GM12878 (cell line): ENCODE results near the gene SEPTIN7. TPM values are rescaled to one million over a fixed set of nuclear protein-coding genes. Genes with fewer than 3 reads are reported as not detected.

ENCODE experiments used
- ATAC-seq: fragments of 200-7000 bp; cut with Tn5 transposase; 3 replicates; pipeline ENCODE4 v1.9.1; 2020; ENCODE audit warnings: mild to moderate bottlenecking, moderate library complexity
- BruUV-seq: library from RNA; stranded (reverse); fragments of 400-500 nt; replicated peaks from 2 replicates; lab custom pipeline; 2021; lab: Mats Ljungman, UMichigan
- CTCF ChIA-PET: fragments of 300-600 bp; sonication (Branson Sonifier 250); formaldehyde crosslinking; extraction: SDS; loops from one replicate; lab custom pipeline; 2021; ENCODE audit warnings: inconsistent platforms; lab: Yijun Ruan, JAX
- POLR2A ChIA-PET: fragments of 350-600 bp; formaldehyde crosslinking; extraction: SDS; loops from one replicate; lab custom pipeline; 2021; ENCODE audit warnings: inconsistent platforms; lab: Charles Lee
- RAD21 ChIA-PET: fragments of 300-600 bp; sonication (Branson Sonifier 250); formaldehyde crosslinking; loops from one replicate; lab custom pipeline; 2023; ENCODE audit warnings: antibody characterized with exemption; ENCODE audit not compliant: unreplicated experiment; lab: Charles Lee
- SMC1A ChIA-PET: fragments of 300-600 bp; sonication (Branson Sonifier 250); formaldehyde crosslinking; loops from one replicate; lab custom pipeline; 2023; ENCODE audit not compliant: unreplicated experiment, uncharacterized antibody; lab: Charles Lee
- DNase-seq: peaks from one replicate; pipeline ENCODE4 v3.0.0-alpha.2; 2011; ENCODE audit warnings: low read depth, low spot score
- FAIRE-seq: peaks from 3 replicates; lab custom pipeline; 2011; peaks lifted over from hg19 to GRCh38; lab: Jason Lieb, UNC
- H2AFZ ChIP-seq: 2 replicates; pipeline ENCODE4 v1.6.0; 2011; ENCODE audit warnings: low read depth, low read length, control low read depth; ENCODE audit not compliant: control insufficient read depth
- H3K27ac ChIP-seq: 2 replicates; pipeline ENCODE4 v1.5.1; 2011; ENCODE audit warnings: control low read depth; ENCODE audit not compliant: control insufficient read depth, insufficient read depth
- H3K27me3 ChIP-seq, 2 experiments: replicated peaks in 1 of 2; 2 replicates each; pipeline versions ENCODE4 v1.6.0 to v1.6.1; 2011; ENCODE audit warnings: low read length in 1 of 2; ENCODE audit not compliant: control insufficient read depth in 2 of 2, insufficient read depth in 2 of 2
- H3K36me3 ChIP-seq, 2 experiments: 2 replicates each; pipeline ENCODE4 v1.5.1; 2011; ENCODE audit warnings: low read length in 1 of 2; ENCODE audit not compliant: control insufficient read depth in 2 of 2, insufficient read depth in 2 of 2
- H3K4me1 ChIP-seq: 2 replicates; pipeline ENCODE4 v1.6.1; 2011; ENCODE audit warnings: mild to moderate bottlenecking, low read length, moderate library complexity, mixed read lengths; ENCODE audit not compliant: control insufficient read depth, insufficient read depth
- H3K4me2 ChIP-seq: 2 replicates; pipeline ENCODE4 v1.6.0; 2011; ENCODE audit warnings: control low read depth; ENCODE audit not compliant: control insufficient read depth, insufficient read depth
- H3K4me3 ChIP-seq: fragments of 200-600 bp; sonication (generic); 2 replicates; pipeline ENCODE4 v1.5.1; 2016
- H3K79me2 ChIP-seq: 2 replicates; pipeline ENCODE4 v1.6.0; 2011; ENCODE audit warnings: low read length; ENCODE audit not compliant: control insufficient read depth, insufficient read depth
- H3K9ac ChIP-seq: 2 replicates; pipeline ENCODE4 v1.8.0; 2011; ENCODE audit warnings: low read length, control low read depth, mixed read lengths; ENCODE audit not compliant: control insufficient read depth, insufficient read depth
- H3K9me3 ChIP-seq: replicated peaks from 3 replicates; pipeline ENCODE4 v1.5.1; 2011; ENCODE audit warnings: mild to moderate bottlenecking, low read length; ENCODE audit not compliant: control insufficient read depth, insufficient read depth
- H4K20me1 ChIP-seq: 2 replicates; pipeline ENCODE4 v1.6.0; 2011; ENCODE audit not compliant: control insufficient read depth, insufficient read depth
- CTCF ChIP-seq, 3 experiments: IDR thresholded peaks in 2 of 3; conservative IDR thresholded peaks in 1 of 3; 2 replicates each; pipeline ENCODE4 v1.5.1; 2011; ENCODE audit warnings: low read depth in 3 of 3, low read length in 3 of 3, mild to moderate bottlenecking in 3 of 3, control low read depth in 2 of 3, moderate library complexity in 2 of 3, inconsistent platforms in 1 of 3, mixed read lengths in 1 of 3; ENCODE audit not compliant: control insufficient read depth in 2 of 3, insufficient read depth in 1 of 3; ENCODE audit errors: extremely low read depth in 1 of 3
- NFYB ChIP-seq: IDR thresholded peaks from 2 replicates; pipeline ENCODE4 v1.6.1; 2011; ENCODE audit warnings: low read depth, mild to moderate bottlenecking, low read length, improper control_type of control experiment, moderate library complexity; ENCODE audit not compliant: insufficient read depth
- NKRF ChIP-seq: fragments of 450-650 bp; conservative IDR thresholded peaks from 2 replicates; pipeline ENCODE4 v1.6.1; 2017; ENCODE audit warnings: mild to moderate bottlenecking, moderate library complexity
- POLR2A ChIP-seq: IDR thresholded peaks from 2 replicates; pipeline ENCODE4 v1.6.1; 2011; ENCODE audit warnings: low read depth, mild to moderate bottlenecking, low read length
- ZBED1 ChIP-seq: IDR thresholded peaks from 2 replicates; pipeline ENCODE4 v1.6.1; 2016; ENCODE audit warnings: borderline replicate concordance
- ZBTB4 ChIP-seq: fragments of 450-650 bp; formaldehyde crosslinking; IDR thresholded peaks from 2 replicates; pipeline ENCODE4 v1.4.0; 2022; ENCODE audit warnings: mild to moderate bottlenecking, moderate library complexity
- WGBS: methylation state at CpG from one replicate; pipeline ENCODE4 v1.1.6; 2016; ENCODE audit warnings: low lambda C conversion rate; ENCODE audit not compliant: insufficient replicate concordance, insufficient coverage; ENCODE audit errors: missing lambda C conversion rate; 5-methylcytosine and 5-hydroxymethylcytosine counted together
- in situ Hi-C: fragments of 300-500 bp; cut with MboI; formaldehyde crosslinking; loops from 9 replicates; pipeline ENCODE4 v1.14.3; 2018; ENCODE audit warnings: mixed read lengths
- intact Hi-C: fragments of 100-400 bp; cut with micrococcal nuclease; formaldehyde crosslinking; loops from one replicate; pipeline ENCODE4 v1.14.2; 2022; ENCODE audit not compliant: unreplicated experiment
- polyA plus RNA-seq, 11 experiments: library from polyadenylated mRNA; depleted of rRNA in 4 of 11; unstranded in 6 of 11; stranded (reverse) in 5 of 11; fragments of >200 nt; fragmentation: Nextera tagmentation in 4 of 11; fragmentation: Illumina TruSeq in 1 of 11; extraction: Ambion mirVana in 4 of 11; extraction: Trizol in 1 of 11; gene quantifications; 1 replicate in 1 of 11; 2 replicates in 10 of 11; pipeline versions ENCODE4 v1.2.1 to v1.2.3, GENCODE V29; 2011 to 2016; ENCODE audit warnings: inconsistent platforms in 2 of 11, missing spikeins in 2 of 11, low read depth in 1 of 11
- total RNA-seq, 4 experiments: library from RNA; depleted of rRNA in 3 of 4; stranded (reverse); fragments of >200 nt in 3 of 4; fragmentation: Illumina TruSeq in 1 of 4; extraction: Trizol in 1 of 4; gene quantifications; 2 replicates each; pipeline versions ENCODE4 v1.2.1 to v1.2.3, GENCODE V29; 2013 to 2021

The SEPTIN7 gene
- total and polyA plus RNA-seq, 10 of the 15 experiments (the other 5 are each of a cell fraction or from before 2014, with no cell fraction given): 176 to 787 (median 437) TPM

- ChIA-PET RAD21 (no interaction called here), CTCF (interaction anchor here (1.3 kb wide), 1 partner anchor 45 kb away, joined by 3 read pairs; no protein-coding TSS in a partner anchor)
- Histone ChIP-seq H3K9me3 (no peaks in the 10 kb centered on the region; the same call in 2 of the 3 replicates), H2AFZ (no peak overlapping the region), H4K20me1 (no peaks in the 10 kb centered on the region)
- intact Hi-C loops: no loop called here
- BruUV-seq: no TSS peak
- TF ChIP-seq POLR2A: no peak
- TF ChIP-seq, all 136 proteins: peak for 0
- WGBS: 55% methylated on average over 1 of the region's 1 CpG
- H3K79me2 ChIP-seq: no peaks in the 10 kb centered on the region
- no peak overlapping the region for H3K9ac ChIP-seq
- in situ Hi-C loops: no loop called here
- no peak for ATAC-seq
- DNase-seq: no peak
- POLR2A ChIA-PET: no interaction called here
- SMC1A ChIA-PET: interaction anchor here (1.1 to 1.3 kb wide), 2 partner anchors 19 to 25 kb away, joined by 3 read pairs; no protein-coding TSS in a partner anchor
- no peak overlapping the region for H3K4me2 ChIP-seq
- H3K27ac ChIP-seq: no peak overlapping the region
- no peak overlapping the region for H3K4me3 ChIP-seq
- no peaks in the 10 kb centered on the region for H3K4me1 ChIP-seq
- no peaks in the 10 kb centered on the region for H3K36me3 ChIP-seq
- no peaks in the 10 kb centered on the region for H3K27me3 ChIP-seq
- FAIRE-seq: no peak
These were observed 46.1 kb upstream of the SEPTIN7 start for GRCh38 chr7:35754741-35755140.

GRCh38 chr7:35755711-35756110 lies 45.1 kb upstream of the SEPTIN7 start:
- Histone ChIP-seq H3K4me1 (no peaks in the 10 kb centered on the region), H4K20me1 (no peaks in the 10 kb centered on the region), H3K27ac (no peak overlapping the region), H3K9me3 (no peaks in the 10 kb centered on the region), H3K36me3 (no peaks in the 10 kb centered on the region), H3K27me3 (no peaks in the 10 kb centered on the region), H2AFZ (no peak overlapping the region), H3K79me2 (no peaks in the 10 kb centered on the region), H3K4me3 (no peak overlapping the region), H3K9ac (no peak overlapping the region), H3K4me2 (no peak overlapping the region)
- intact Hi-C loops: no loop called here
- 70% methylated on average over 3 of the region's 3 CpGs for WGBS
- CTCF ChIA-PET: no interaction called here
- no peak for DNase-seq
- in situ Hi-C loops: no loop called here
- SMC1A ChIA-PET: interaction anchor here (1.3 kb wide), 1 partner anchor 26 kb away, joined by 3 read pairs; no protein-coding TSS in a partner anchor
- no peak for FAIRE-seq
- RAD21 ChIA-PET: no interaction called here
- BruUV-seq: no TSS peak
- ATAC-seq: no peak
- POLR2A ChIA-PET: no interaction called here
- TF ChIP-seq ZBED1 (no peak), NKRF (no peak), CTCF (IDR thresholded peaks at IDR 0.05 in 2 of 3, conservative IDR thresholded peaks at IDR 0.05 in 1 of 3; ENCODE audit: control insufficient read depth in 2 of 3, extremely low read depth in 1 of 3, insufficient read depth in 1 of 3, low read depth in 3 of 3, low read length in 3 of 3) (no peak), ZBTB4 (CRISPR knock-in tag) (no peak), NFYB (no peak)
